HG02798 (cell line): Measurements from ENCODE around the gene ELMO3.
A peak's percentile ranks its signal among the peaks of the same experiment; 100 is the strongest.

ENCODE experiments used
- ATAC-seq: cut with Tn5 transposase; IDR thresholded peaks from one replicate; pipeline ENCODE4 v1.9.1; 2021; ENCODE audit warnings: mild to moderate bottlenecking; ENCODE audit not compliant: unreplicated experiment, poor library complexity

ELMO3 gene

DNA sequence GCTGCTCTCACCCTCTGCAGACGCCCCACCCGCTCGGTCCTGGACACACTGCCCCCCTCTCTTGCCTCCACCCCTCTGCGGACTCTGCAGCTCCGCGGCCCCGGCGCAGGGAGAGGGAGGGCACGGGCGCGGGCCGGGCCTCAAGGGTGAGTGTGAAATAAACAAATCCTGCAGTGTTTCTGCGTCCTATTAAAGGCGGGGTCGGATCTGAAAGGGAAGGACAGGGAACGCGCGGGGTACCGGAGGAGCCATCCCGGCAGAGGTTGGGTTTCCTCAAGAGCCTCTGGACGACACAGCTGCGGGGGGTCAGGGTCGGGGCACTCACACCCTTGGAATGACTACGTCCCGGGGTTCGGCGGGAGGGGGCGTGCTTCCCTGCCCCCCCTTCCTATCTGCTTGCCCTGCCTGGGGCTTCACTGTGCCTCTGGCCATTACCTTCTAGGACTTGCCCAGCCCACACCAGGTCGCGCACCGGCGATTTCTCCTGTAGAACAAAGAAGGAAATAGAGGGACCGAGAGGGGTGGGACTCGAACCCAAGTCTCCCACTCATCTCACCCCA is 34.9 kb upstream of the ELMO3 start:
- no peak for ATAC-seq

DNA sequence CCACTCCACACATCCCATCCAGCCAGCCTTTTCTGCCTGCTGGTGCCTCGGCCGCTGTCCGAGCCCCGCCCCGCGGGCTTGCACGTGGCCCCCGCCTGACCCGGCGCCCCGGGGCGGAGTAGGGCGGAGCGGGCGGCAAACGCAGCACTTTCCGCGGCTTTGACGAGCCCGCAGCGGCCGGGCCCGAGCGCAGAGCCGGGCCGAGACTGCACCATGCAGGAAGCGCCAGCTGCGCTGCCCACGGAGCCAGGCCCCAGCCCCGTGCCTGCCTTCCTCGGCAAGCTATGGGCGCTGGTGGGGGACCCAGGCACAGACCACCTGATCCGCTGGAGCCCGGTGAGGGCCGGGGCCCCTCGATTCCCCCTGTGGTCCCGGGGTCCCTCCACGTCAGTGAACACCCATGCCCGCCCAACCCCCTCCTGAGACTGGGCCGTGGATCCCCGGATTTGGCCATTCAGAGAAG is 34.3 kb upstream of the ELMO3 start, which contains the start of gene HSF4:
Gene HSF4, plus strand, starts transcription at position 147 of the 463 bp plus-strand sequence. Its CDS starts 67 bp downstream, at position 214.
- no peak for ATAC-seq

DNA sequence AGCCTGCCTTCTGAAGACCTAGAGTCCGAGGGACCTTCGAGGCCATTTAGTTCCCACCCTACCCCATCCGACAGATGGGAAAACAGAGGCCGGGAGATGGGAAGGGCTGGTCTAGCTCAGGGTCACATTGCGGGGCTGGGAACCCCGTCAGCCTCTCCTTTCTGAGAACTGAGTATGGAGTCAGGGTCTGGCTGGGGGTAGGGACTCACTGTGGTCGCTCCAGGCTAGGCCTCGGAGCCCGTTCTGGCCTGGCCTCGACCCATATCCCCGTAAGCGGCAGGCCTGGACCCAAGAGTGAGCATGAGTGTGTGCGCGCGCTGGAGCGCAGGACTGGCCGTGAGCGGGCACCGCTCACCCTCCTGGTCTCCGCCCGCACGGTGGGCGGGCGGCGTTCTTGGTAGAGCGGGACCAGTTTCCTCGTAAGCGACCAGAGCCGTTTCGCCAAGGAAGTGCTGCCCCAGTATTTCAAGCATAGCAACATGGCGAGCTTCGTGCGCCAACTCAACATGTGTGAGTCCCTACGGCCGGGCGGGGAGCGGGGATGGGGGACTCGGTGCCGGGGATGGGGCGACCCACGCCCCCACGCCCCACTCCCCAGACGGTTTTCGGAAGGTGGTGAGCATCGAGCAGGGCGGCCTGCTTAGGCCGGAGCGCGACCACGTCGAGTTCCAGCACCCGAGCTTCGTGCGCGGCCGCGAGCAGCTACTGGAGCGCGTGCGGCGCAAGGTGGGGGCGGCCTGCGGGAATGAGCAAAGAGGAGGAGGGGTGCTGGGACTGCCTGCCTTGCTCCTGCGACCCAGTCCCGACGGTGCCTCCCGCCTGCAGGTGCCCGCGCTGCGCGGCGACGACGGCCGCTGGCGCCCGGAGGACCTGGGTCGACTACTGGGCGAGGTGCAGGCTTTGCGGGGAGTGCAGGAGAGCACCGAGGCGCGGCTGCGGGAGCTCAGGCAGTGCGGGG is 33.5 kb upstream of the ELMO3 start:
- ATAC-seq, result no peak

DNA sequence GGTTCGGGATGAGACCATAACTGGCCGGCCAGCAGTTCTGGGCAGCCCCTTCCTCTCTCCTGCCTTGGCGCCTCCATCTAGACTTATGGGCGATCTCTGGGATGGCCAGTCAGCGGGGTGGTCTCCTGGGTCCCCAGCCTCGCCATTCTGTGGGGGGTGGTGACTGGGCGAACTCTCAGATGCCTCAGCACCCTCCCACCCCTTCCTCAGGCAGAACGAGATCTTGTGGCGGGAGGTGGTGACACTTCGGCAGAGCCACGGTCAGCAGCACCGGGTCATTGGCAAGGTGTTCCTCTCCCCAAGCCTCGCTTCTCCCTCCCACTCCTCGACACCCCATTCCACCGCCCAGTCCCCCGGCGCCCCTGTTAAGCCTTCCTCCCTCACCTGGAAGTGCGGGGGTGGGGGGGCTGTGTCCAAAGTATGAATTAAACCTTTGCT is 32.8 kb upstream of the ELMO3 start:
- no peak for ATAC-seq

DNA sequence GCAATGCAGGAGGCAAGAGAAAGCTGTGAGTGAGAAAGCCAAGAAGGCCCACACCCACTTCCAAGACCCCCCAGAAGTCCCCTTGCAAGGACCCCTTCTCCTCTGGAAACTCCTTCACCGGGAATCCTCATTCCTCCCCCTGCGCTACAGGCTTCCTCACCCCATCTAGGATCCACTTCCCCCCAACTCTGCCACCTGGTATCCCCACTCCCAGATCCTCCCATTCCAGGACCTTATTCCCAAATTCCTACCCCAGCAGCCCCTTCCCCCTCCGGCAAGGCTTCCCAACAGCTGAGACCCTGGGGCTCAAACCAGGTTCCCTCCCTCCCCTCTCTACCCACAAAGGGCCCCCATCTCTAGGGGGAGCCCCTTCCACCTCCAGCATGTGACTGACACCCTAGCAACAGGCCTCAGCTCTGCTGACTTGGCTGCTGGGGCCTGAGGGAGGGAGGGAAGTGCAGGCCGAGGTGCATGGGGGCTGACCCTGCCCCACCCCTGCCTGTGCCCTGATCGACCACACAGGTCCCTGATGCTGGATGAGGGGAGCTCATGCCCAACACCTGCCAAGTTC is 32.2 kb upstream of the ELMO3 start:
- ATAC-seq, result no peak

DNA sequence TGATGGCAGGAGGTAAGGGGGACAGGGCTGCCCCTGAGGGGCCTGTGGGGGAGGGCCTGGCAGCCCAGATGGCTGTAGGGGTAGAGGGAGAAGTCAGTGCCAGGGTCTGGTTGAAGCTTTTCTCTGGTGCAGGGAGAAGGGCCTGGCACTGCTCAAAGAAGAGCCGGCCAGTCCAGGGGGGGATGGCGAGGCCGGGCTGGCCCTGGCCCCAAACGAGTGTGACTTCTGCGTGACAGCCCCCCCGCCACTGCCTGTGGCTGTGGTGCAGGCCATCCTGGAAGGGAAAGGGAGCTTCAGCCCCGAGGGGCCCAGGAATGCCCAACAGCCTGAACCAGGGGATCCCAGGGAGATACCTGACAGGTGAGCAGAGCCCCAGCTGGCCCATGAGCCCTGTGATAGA is 31.3 kb upstream of the ELMO3 start:
- no peak for ATAC-seq

DNA sequence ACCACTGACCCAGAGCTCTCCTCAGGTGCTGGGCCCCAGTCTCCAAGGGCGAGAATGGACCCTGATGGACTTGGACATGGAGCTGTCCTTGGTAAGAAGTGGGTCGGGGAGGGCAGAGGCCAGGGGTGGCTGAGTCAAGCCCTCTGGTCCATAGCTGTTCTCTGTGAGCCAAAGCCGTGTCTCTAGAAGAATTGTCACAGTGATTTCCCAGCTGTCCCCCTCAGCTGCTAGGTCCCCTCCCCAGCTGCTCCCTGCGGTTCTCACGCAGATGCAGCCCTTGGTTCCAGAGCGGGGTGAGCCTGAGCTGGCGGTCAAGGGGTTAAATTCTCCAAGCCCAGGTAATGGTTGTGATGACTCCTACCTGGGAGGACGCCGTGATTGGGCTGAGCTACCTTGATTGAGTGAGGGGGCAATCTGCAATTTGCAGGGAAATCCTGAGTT is 29.9 kb upstream of the ELMO3 start:
- no peak for ATAC-seq

DNA sequence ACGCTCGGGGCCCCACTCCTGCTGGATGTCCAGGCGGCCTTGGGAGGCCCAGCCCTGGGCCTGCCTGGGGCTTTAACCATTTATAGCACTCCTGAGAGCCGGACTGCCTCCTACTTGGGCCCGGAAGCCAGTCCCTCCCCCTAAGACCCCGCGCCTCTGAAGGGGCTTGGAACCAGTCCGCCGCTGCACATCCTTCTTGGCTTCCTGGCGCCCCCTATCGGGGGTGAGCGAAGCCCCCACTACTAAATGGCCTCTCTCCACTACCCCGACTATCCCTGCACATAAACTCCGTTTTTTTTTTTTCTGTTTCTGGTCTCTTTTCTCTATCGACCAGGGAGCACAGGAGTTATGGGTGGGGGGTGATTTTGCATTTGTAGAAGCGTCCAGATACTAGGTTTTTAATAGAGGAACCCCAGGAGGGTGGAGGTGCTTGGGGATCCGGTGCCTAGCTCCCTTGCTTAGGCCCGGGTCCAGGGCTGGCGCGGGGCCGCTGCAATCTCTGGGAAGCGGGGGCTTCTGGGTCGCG is 29.2 kb upstream of the ELMO3 start:
- ATAC-seq, result no peak

DNA sequence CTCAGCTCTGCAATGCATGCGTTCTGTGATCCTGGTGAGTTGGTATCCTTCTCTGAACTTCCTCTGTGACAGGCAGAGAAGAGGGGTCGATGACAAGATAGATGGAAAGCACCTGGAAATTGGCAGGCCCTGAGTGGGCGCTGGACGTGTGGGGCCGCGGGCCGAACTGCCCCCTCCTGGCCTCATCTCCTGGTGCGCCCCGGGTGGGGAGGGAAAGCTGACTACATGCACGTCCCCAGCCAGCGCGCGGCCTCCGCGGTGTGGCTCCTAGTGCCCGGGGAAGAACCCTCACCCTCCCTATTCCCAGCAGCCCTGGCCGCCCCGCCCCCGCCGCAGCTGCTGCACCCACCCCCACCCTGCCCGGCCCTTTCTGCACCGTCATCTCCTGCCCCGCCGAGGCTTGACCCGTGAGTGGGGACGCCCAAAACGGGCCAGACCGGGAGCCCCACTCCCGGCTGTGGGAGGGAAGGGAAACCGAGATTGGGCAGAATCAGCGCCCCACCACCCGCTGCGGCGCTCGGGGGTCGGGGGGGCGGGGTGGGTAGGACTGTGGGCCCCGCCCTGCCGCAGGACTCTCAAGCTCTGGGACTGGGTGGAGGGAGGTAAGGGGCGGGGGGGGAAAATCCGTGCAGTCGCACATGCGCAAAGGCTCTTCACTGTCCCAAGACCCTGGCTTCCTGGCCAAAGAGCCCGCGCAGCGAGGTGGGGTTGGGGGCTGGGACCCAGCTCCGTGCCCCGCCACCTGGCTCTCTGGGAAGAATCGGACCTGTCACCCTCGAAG is 28.6 kb upstream of the ELMO3 start, which contains the start of gene NOL3:
Gene NOL3, plus strand, starts transcription at position 371 of the 781 bp plus-strand sequence.
- ATAC-seq, result peak; percentile 47

DNA sequence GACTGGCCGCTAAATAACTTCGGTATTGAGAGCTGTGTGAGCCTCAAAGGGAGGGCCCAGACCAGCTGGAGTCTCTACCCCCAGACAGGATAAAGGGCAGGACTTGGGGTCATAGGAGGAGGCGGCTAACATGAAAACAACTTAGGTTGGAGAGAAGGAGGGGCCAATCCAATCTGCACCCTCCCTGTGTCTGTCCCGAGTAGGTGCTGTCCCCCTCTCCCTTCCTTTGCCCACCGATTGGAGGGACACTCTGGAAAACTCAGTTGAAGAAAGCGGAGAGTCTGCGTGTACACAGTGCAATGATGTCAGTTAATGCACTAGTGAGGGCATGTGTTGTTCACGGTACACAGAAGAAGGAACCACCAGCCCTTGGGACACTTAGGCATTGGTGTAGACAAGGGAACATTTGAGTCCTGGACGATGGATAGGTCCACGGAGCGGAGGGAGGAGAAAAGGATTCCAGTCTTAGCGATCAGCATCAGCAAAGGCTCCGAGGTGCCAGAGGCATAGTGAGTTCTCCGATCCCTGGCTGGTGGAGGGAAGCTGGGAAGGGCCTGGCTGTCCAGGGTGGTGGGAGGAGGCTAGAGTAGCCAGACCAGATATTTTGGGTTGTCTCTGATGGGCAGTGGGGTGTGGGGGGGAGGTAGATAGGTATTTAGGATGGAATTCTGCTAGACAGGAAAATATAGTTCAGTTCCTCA is 27.8 kb upstream of the ELMO3 start:
- ATAC-seq, result no peak

DNA sequence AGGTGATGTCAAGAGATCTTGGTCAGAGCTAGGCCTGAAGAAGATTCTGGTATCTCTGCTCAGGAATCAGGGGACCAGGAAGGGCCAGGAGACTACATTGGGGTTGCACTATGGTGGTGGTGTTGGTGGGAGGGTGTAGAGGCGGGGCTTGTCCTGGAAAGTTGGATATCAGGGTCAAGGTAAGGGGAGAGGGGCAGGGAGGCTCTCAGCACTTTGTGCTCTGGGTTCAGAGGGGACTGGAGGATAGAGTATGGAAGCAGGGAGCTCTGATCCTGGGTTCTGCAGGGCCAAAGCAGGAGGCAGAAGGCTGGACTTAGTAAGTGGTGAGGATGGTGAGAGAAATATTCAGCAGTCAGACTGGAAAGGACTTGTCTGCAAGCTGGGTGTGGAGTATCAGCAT is 25.6 kb upstream of the ELMO3 start:
- ATAC-seq, result no peak

DNA sequence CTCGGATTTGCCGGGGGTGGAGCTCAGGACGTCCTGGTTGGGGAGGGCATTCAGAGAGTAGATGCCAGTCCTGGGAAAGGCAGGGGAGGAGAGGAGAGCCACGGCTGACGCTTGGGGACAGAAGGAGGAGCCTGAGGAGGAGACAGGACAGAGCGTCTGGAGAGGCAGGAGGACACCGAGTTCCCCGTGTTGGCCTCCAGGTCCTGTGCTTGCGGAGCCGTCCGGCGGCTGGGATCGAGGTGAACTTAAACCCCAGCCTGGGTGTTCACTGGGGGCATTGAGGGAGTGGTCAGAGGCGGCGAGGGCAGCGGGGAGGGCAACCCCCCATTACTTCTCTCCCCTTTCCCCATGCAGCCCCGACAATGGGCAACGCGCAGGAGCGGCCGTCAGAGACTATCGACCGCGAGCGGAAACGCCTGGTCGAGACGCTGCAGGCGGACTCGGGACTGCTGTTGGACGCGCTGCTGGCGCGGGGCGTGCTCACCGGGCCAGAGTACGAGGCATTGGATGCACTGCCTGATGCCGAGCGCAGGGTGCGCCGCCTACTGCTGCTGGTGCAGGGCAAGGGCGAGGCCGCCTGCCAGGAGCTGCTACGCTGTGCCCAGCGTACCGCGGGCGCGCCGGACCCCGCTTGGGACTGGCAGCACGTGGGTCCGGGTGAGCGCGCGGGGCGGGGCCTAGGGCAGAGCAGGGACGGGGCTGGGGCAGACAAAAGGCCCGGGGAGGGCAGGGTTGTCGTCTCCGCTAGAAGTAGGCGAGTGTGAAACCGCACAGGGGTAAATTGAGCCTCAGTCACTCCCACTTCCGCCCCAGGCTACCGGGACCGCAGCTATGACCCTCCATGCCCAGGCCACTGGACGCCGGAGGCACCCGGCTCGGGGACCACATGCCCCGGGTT is 24.9 kb upstream of the ELMO3 start:
- peak; percentile 43 for ATAC-seq

DNA sequence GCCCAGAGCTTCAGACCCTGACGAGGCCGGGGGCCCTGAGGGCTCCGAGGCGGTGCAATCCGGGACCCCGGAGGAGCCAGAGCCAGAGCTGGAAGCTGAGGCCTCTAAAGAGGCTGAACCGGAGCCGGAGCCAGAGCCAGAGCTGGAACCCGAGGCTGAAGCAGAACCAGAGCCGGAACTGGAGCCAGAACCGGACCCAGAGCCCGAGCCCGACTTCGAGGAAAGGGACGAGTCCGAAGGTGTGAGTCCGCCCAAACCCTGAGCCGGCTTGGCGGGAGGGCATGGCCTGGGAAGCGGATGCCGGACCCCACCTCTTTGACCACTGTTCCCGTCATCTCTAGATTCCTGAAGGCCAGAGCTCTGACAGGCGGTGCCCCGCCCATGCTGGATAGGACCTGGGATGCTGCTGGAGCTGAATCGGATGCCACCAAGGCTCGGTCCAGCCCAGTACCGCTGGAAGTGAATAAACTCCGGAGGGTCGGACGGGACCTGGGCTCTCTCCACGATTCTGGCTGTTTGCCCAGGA is 24.2 kb upstream of the ELMO3 start:
- ATAC-seq, result no peak

DNA sequence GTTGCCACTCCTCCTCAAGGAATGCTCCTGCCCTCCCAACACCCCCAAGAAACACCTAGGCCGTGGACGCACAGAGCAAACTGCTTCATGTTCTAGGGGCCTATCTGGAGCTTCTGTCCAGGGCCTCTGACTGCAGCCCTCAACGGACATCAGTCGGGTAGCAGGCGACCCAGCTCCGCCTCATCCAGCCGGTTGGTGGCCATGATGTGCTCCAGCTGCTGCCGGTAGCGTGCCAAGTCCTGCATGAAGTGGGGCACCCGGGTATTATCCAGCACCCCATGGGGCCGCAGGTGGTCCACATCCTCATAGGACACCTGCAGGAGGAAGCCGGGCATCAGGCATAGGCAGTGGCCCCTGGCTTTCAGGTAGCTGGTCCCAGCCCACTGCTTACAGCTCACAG is 22.3 kb upstream of the ELMO3 start:
- no peak for ATAC-seq

DNA sequence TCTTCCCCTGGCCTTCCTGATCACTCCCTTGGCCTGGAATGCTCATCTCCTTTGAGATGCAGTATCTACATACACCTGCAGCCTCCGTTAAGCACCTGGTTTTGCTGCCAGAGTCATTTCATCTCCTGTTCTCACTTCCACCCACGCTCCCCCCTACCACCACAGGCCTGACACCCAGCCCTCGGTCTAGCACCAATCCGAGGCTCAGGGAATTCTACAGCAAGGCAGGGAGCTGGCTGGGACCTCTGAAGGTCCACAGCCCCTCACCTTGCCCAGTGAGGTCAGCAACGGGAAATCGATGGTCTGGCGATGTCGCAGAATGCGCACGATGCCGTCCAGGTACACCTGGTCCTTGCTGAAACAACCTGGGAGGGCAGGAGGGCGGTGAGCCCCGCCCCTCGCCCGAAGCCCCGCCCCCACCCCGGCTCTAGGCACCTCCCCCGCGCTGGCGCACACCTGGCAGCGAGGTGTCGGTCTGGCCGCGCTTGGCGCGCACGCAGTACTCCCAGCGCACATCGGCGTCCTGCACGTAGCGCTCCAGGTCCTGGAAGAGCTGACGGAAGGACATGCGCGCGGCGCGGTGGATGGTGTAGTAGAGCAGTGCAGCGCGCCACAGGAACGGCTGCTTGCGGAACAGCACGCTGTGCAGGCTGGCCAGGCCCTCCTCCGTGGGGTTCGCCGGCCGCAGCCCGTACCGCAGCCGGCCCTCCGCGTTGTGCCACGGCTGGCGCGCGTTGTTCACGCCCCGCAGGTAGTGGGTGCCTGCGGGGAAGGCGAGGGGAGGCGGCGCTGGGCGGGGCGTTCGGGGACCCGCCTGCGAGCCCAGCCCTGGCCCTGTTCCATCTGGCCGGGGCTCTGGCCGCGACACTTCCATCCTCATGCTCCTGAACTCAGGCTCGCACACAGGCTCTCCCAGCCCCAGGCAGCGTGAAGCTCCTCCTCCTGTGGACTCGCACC is 20.9 kb upstream of the ELMO3 start:
- ATAC-seq, result no peak

DNA sequence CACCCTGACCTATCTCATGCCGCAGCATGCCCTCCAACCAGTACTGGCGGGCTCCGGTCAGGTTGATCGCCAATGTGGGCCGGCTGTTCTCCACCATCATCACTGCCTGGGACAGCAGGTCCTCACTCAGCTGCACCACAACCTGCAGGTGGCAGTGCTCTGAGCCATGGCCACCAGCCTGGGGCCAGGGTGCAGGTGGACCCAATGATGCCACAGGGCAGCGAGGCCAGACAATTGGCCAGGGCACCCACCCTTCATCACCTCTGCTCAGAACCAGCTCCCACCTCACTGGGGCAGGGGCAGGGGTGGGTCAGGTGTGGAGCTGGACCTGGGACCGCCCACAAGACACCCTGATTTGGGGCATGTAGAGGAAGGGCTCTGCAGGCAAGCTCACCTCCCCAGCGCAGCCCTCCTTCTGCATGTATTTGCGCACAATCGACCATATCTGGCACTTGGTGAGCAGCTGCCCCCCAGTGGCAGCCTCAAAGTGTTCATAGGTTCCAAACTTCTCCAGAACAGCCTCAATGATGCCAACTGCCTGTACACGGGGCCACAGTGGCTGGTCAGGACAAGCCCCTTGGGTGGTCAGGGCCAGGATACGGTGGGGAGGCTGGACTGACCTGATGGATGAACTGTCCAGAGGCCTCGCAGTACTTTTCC is 19.4 kb upstream of the ELMO3 start:
- ATAC-seq, result no peak

DNA sequence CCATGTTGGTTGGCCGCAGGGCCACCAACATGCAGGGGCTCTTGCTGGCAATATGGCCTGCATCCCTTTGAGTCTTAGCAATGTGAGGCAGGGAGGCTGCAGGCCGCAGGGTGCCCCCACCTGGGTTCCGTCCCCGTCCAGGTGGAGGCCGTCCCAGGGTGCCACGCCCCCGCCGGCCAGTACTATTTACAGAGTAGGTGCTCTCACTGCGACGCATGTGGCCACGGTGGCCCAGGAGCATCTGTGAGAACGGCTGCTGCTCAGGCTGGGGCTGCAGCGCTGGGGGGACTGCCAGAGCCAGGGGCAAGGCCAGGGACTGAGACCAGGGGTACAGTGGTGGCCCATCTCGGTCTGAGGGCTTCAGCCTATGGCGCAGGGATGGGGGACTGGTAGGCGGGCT is 18.8 kb upstream of the ELMO3 start:
- ATAC-seq, result no peak
